Smooth muscle cell (in vitro differentiated cells): ENCODE results near the gene SH3BP5. TPM values are rescaled to one million over a fixed set of nuclear protein-coding genes. Genes with fewer than 3 reads are reported as not detected.

Experiments
- DNase-seq: peaks from one replicate; lab custom pipeline; 2025; ENCODE audit not compliant: unreplicated experiment; lab: John Stamatoyannopoulos, UW
- H2AFZ ChIP-seq: fragments of 200-600 bp; sonication (generic); 2 replicates; pipeline ENCODE4 v1.6.0; 2016; ENCODE audit warnings: antibody characterized with exemption, low read depth, mild to moderate bottlenecking
- H3F3A ChIP-seq: fragments of 200-600 bp; sonication (generic); 2 replicates; pipeline ENCODE4 v1.6.0; 2017; ENCODE audit warnings: antibody characterized with exemption, low read depth
- H3K27ac ChIP-seq: fragments of 200-600 bp; sonication (generic); 2 replicates; pipeline ENCODE4 v1.5.1; 2016; ENCODE audit warnings: low read depth, mild to moderate bottlenecking
- H3K27me3 ChIP-seq: fragments of 200-600 bp; sonication (generic); 2 replicates; pipeline ENCODE4 v1.6.1; 2016; ENCODE audit warnings: low read depth, mild to moderate bottlenecking
- H3K36me3 ChIP-seq: fragments of 200-600 bp; sonication (generic); 2 replicates; pipeline ENCODE4 v1.5.1; 2016; ENCODE audit warnings: low read depth
- H3K4me1 ChIP-seq: fragments of 200-600 bp; sonication (generic); 2 replicates; pipeline ENCODE4 v1.5.1; 2016; ENCODE audit warnings: low read depth
- H3K4me2 ChIP-seq: fragments of 200-600 bp; sonication (generic); 2 replicates; pipeline ENCODE4 v1.6.0; 2016; ENCODE audit warnings: mild to moderate bottlenecking
- H3K4me3 ChIP-seq: fragments of 200-600 bp; sonication (generic); 2 replicates; pipeline ENCODE4 v1.5.1; 2016; ENCODE audit warnings: mild to moderate bottlenecking
- H3K79me2 ChIP-seq: fragments of 200-600 bp; sonication (generic); 2 replicates; pipeline ENCODE4 v1.6.0; 2016; ENCODE audit warnings: low read depth, mild to moderate bottlenecking
- H3K9ac ChIP-seq: fragments of 200-600 bp; sonication (generic); 2 replicates; pipeline ENCODE4 v1.6.0; 2016; ENCODE audit warnings: low read depth
- H3K9me3 ChIP-seq: fragments of 200-600 bp; sonication (generic); replicated peaks from 2 replicates; pipeline ENCODE4 v1.5.1; 2016; ENCODE audit warnings: low read depth
- H4K20me1 ChIP-seq: fragments of 200-600 bp; sonication (generic); 2 replicates; pipeline ENCODE4 v1.6.0; 2016; ENCODE audit warnings: low read depth
- CTCF ChIP-seq: fragments of 200-600 bp; sonication (generic); IDR thresholded peaks from 2 replicates; pipeline ENCODE4 v1.5.1; 2017; ENCODE audit warnings: borderline replicate concordance, mild to moderate bottlenecking, antibody characterized with exemption; ENCODE audit not compliant: insufficient read depth, poor library complexity, severe bottlenecking
- WGBS: methylation state at CpG from one replicate; pipeline ENCODE4 v1.1.7; 2016; ENCODE audit warnings: low lambda C conversion rate; 5-methylcytosine and 5-hydroxymethylcytosine counted together
- polyA plus RNA-seq: library from polyadenylated mRNA; unstranded; fragments of >200 nt; fragmentation: Nextera tagmentation; extraction: Ambion mirVana; gene quantifications from 2 replicates; pipeline ENCODE4 v1.2.1, GENCODE V29; 2016
- total RNA-seq: library from RNA; depleted of rRNA; stranded (reverse); fragments of >200 nt; gene quantifications from 2 replicates; pipeline ENCODE4 v1.2.3, GENCODE V29; 2014

Gene SH3BP5
- total and polyA plus RNA-seq, 2 experiments from 2014 or later = 10.7 to 12.7 TPM

GRCh38 chr3:15306979-15307359, 25.4 kb downstream of the SH3BP5 start:
- H3F3A ChIP-seq = peaks cover 31% of the 10 kb centered on the region
- peak overlapping the region; percentile 33 for H3K27ac ChIP-seq
- no peak overlapping the region for H2AFZ ChIP-seq
- H3K79me2 ChIP-seq = peaks cover 35% of the 10 kb centered on the region
- no peak overlapping the region for H3K4me3 ChIP-seq
- 80% methylated on average over 5 of the region's 5 CpGs for WGBS
- DNase-seq = no peak
- H3K4me2 ChIP-seq = peak overlapping the region; percentile 12
- no peaks in the 10 kb centered on the region for H3K27me3 ChIP-seq
- TF ChIP-seq CTCF = no peak
- no peaks in the 10 kb centered on the region for H3K36me3 ChIP-seq
- no peak overlapping the region for H3K9ac ChIP-seq
- no peaks in the 10 kb centered on the region for H3K9me3 ChIP-seq
- no peaks in the 10 kb centered on the region for H4K20me1 ChIP-seq
- H3K4me1 ChIP-seq = peaks cover 47% of the 10 kb centered on the region

GRCh38 chr3:15305359-15305844, 27.0 kb downstream of the SH3BP5 start:
- H3F3A ChIP-seq = peaks cover 24% of the 10 kb centered on the region
- H3K27ac ChIP-seq = no peak overlapping the region
- WGBS = 23% methylated on average over 6 of the region's 6 CpGs
- H3K9ac ChIP-seq = no peak overlapping the region
- DNase-seq = no peak
- peak; percentile 36 for TF ChIP-seq CTCF
- H3K4me2 ChIP-seq = no peak overlapping the region
- peaks cover 33% of the 10 kb centered on the region for H3K79me2 ChIP-seq
- H3K36me3 ChIP-seq = no peaks in the 10 kb centered on the region
- H2AFZ ChIP-seq = no peak overlapping the region
- no peak overlapping the region for H3K4me3 ChIP-seq
- H4K20me1 ChIP-seq = no peaks in the 10 kb centered on the region
- no peaks in the 10 kb centered on the region for H3K9me3 ChIP-seq
- no peaks in the 10 kb centered on the region for H3K27me3 ChIP-seq
- peaks cover 39% of the 10 kb centered on the region for H3K4me1 ChIP-seq

GRCh38 chr3:15303728-15304127, 28.7 kb downstream of the SH3BP5 start:
- no peak for TF ChIP-seq CTCF
- H3F3A ChIP-seq = peaks cover 8% of the 10 kb centered on the region
- WGBS = 93% methylated on average over 13 of the region's 13 CpGs
- H2AFZ ChIP-seq = no peak overlapping the region
- peaks cover 23% of the 10 kb centered on the region for H3K4me1 ChIP-seq
- no peaks in the 10 kb centered on the region for H3K36me3 ChIP-seq
- H3K4me3 ChIP-seq = no peak overlapping the region
- H3K9me3 ChIP-seq = no peaks in the 10 kb centered on the region
- no peak overlapping the region for H3K27ac ChIP-seq
- H4K20me1 ChIP-seq = no peaks in the 10 kb centered on the region
- no peak overlapping the region for H3K9ac ChIP-seq
- no peak for DNase-seq
- no peak overlapping the region for H3K4me2 ChIP-seq
- no peaks in the 10 kb centered on the region for H3K27me3 ChIP-seq
- peaks cover 36% of the 10 kb centered on the region for H3K79me2 ChIP-seq

- Histone ChIP-seq H3K9me3 (no peaks in the 10 kb centered on the region), H3K4me1 (peaks cover 18% of the 10 kb centered on the region), H2AFZ (no peak overlapping the region), H3K36me3 (no peaks in the 10 kb centered on the region), H3K9ac (no peak overlapping the region), H3K79me2 (peaks cover 30% of the 10 kb centered on the region), H3K4me3 (no peak overlapping the region), H4K20me1 (no peaks in the 10 kb centered on the region), H3K27me3 (no peaks in the 10 kb centered on the region), H3F3A (peaks cover 3% of the 10 kb centered on the region), H3K27ac (no peak overlapping the region), H3K4me2 (no peak overlapping the region)
- no peak for TF ChIP-seq CTCF
- DNase-seq = no peak
- WGBS = 93% methylated on average over 8 of the region's 8 CpGs
Observed at GRCh38 chr3:15303216-15303615, 29.2 kb downstream of the SH3BP5 start.
